ENCODE results near the gene FEZF1. TPM values are rescaled to one million over a fixed set of nuclear protein-coding genes. Genes with fewer than 3 reads are reported as not detected.

Gene FEZF1
- total RNA-seq, 1 experiment from 2014 or later: 114 TPM

- no peak for TF ChIP-seq EZH2 (IDR thresholded peaks at IDR 0.05; ENCODE audit: borderline replicate concordance, low read depth, low read length, poor library complexity, severe bottlenecking)
- TF ChIP-seq CTCF (conservative IDR thresholded peaks at IDR 0.05; ENCODE audit: low read depth, low read length): no peak
- CTCF ChIA-PET: interaction anchor here (0.8 kb wide), 1 partner anchor 677 kb away, joined by 3 read pairs; no protein-coding TSS in a partner anchor
- H3K27me3 ChIP-seq (replicated peaks; ENCODE audit: insufficient read depth, low read depth, low read length, poor library complexity): no peaks in the 10 kb centered on the region
- H3K4me3 ChIP-seq (ENCODE audit: low read depth, low read length, poor library complexity, severe bottlenecking): peak overlapping the region; percentile 84
- POLR2A ChIA-PET (ENCODE audit: low non-redundant PET): interaction anchor here (0.6 kb wide), 1 partner anchor 1044 kb away, joined by 3 read pairs; no protein-coding TSS in a partner anchor
- intact Hi-C loops (cut with micrococcal nuclease; ENCODE audit: unreplicated experiment): loop anchor here (2.0 to 5.0 kb wide), 10 partner anchors 80 to 1730 kb away; partner anchors contain the start of genes AASS, CADPS2 and TMEM229A
- peak overlapping the region; percentile 98 for H3K27ac ChIP-seq (ENCODE audit: low read depth, low read length, poor library complexity, severe bottlenecking)
- peaks cover 12% of the 10 kb centered on the region for H3K4me1 ChIP-seq (ENCODE audit: insufficient read depth, low read length, poor library complexity, severe bottlenecking)
- peak; percentile 71 for DNase-seq (ENCODE audit: low spot score)
- peaks cover 23% of the 10 kb centered on the region for H3K36me3 ChIP-seq (ENCODE audit: insufficient read depth, low read length, poor library complexity, severe bottlenecking)
- BruUV-seq (replicated peaks): no TSS peak
- no peaks in the 10 kb centered on the region for H3K9me3 ChIP-seq (ENCODE audit: low read depth, low read length, poor library complexity, severe bottlenecking)
Measured at GRCh38 chr7:122301858-122302760, 2.4 kb downstream of the FEZF1 start.

GRCh38 chr7:122300956-122301833, 3.4 kb downstream of the FEZF1 start:
- Histone ChIP-seq H3K4me1 (ENCODE audit: insufficient read depth, low read length, poor library complexity, severe bottlenecking) (peaks cover 17% of the 10 kb centered on the region), H3K27me3 (replicated peaks; ENCODE audit: insufficient read depth, low read depth, low read length, poor library complexity) (no peaks in the 10 kb centered on the region), H3K36me3 (ENCODE audit: insufficient read depth, low read length, poor library complexity, severe bottlenecking) (peaks cover 19% of the 10 kb centered on the region), H3K4me3 (ENCODE audit: low read depth, low read length, poor library complexity, severe bottlenecking) (peak overlapping the region; percentile 84), H3K9me3 (ENCODE audit: low read depth, low read length, poor library complexity, severe bottlenecking) (no peaks in the 10 kb centered on the region), H3K27ac (ENCODE audit: low read depth, low read length, poor library complexity, severe bottlenecking) (peak overlapping the region; percentile 98)
- BruUV-seq (replicated peaks): no TSS peak
- ChIA-PET POLR2A (ENCODE audit: low non-redundant PET) (no interaction called here), CTCF (interaction anchor here (0.8 kb wide), 1 partner anchor 678 kb away, joined by 3 read pairs; no protein-coding TSS in a partner anchor)
- peak; percentile 64 for DNase-seq (ENCODE audit: low spot score)
- no peak for TF ChIP-seq CTCF (conservative IDR thresholded peaks at IDR 0.05; ENCODE audit: low read depth, low read length)
- intact Hi-C loops (cut with micrococcal nuclease; ENCODE audit: unreplicated experiment): loop anchor here (5.0 kb wide), 8 partner anchors 79 to 1731 kb away; partner anchors contain the start of genes AASS, CADPS2 and TMEM229A

GRCh38 chr7:122300211-122300932, 4.2 kb downstream of the FEZF1 start:
- CTCF ChIA-PET: interaction anchor here (1.0 kb wide), 1 partner anchor 228 kb away, joined by 3 read pairs; no protein-coding TSS in a partner anchor
- peak; percentile 90 for DNase-seq (ENCODE audit: low spot score)
- peaks cover 19% of the 10 kb centered on the region for H3K36me3 ChIP-seq (ENCODE audit: insufficient read depth, low read length, poor library complexity, severe bottlenecking)
- intact Hi-C loops (cut with micrococcal nuclease; ENCODE audit: unreplicated experiment): loop anchor here (5.0 kb wide), 8 partner anchors 78 to 1732 kb away; partner anchors contain the start of genes AASS, CADPS2 and TMEM229A
- H3K9me3 ChIP-seq (ENCODE audit: low read depth, low read length, poor library complexity, severe bottlenecking): no peaks in the 10 kb centered on the region
- peak overlapping the region; percentile 98 for H3K27ac ChIP-seq (ENCODE audit: low read depth, low read length, poor library complexity, severe bottlenecking)
- no TSS peak for BruUV-seq (replicated peaks)
- POLR2A ChIA-PET (ENCODE audit: low non-redundant PET): no interaction called here
- H3K4me3 ChIP-seq (ENCODE audit: low read depth, low read length, poor library complexity, severe bottlenecking): peak overlapping the region; percentile 84
- H3K4me1 ChIP-seq (ENCODE audit: insufficient read depth, low read length, poor library complexity, severe bottlenecking): peaks cover 21% of the 10 kb centered on the region
- no peaks in the 10 kb centered on the region for H3K27me3 ChIP-seq (replicated peaks; ENCODE audit: insufficient read depth, low read depth, low read length, poor library complexity)
- no peak for TF ChIP-seq CTCF (conservative IDR thresholded peaks at IDR 0.05; ENCODE audit: low read depth, low read length)

All from A673 (cell line).